Ishikawa (cell line): ENCODE measurements around the gene RANGAP1.

ENCODE experiments used
- CEBPB ChIP-seq: IDR thresholded peaks from 2 replicates; pipeline ENCODE4 v1.6.1; 2012
- CREB1 ChIP-seq: IDR thresholded peaks from 2 replicates; pipeline ENCODE4 v1.6.1; 2012; ENCODE audit warnings: low read depth
- EGR1 ChIP-seq: IDR thresholded peaks from 2 replicates; pipeline ENCODE4 v1.6.1; 2012
- EP300 ChIP-seq: IDR thresholded peaks from 2 replicates; pipeline ENCODE4 v1.6.1; 2012; ENCODE audit warnings: borderline replicate concordance
- FOXM1 ChIP-seq: IDR thresholded peaks from 2 replicates; pipeline ENCODE4 v1.6.1; 2012; ENCODE audit warnings: low read depth, borderline replicate concordance
- MAX ChIP-seq: IDR thresholded peaks from 2 replicates; pipeline ENCODE4 v1.6.1; 2012
- NFIC ChIP-seq: IDR thresholded peaks from 2 replicates; pipeline ENCODE4 v1.6.1; 2012
- RAD21 ChIP-seq: IDR thresholded peaks from 2 replicates; pipeline ENCODE4 v1.6.1; 2012; ENCODE audit warnings: low read depth
- TAF1 ChIP-seq: IDR thresholded peaks from 2 replicates; pipeline ENCODE4 v1.6.1; 2012; ENCODE audit warnings: low read depth, mild to moderate bottlenecking
- TCF12 ChIP-seq: IDR thresholded peaks from 2 replicates; pipeline ENCODE4 v1.6.1; 2012; ENCODE audit warnings: low read depth
- TEAD4 ChIP-seq: IDR thresholded peaks from 2 replicates; pipeline ENCODE4 v1.6.1; 2012
- YY1 ChIP-seq: IDR thresholded peaks from 2 replicates; pipeline ENCODE4 v1.6.1; 2012; ENCODE audit warnings: low read depth
- ZBTB7A ChIP-seq: IDR thresholded peaks from 2 replicates; pipeline ENCODE4 v1.6.1; 2012; ENCODE audit warnings: low read depth
- TF ChIP-seq, protein P1 (sequence below): IDR thresholded peaks from 2 replicates; pipeline ENCODE4 v1.6.1; 2012; ENCODE audit warnings: low read depth, mild to moderate bottlenecking
- TF ChIP-seq, protein P2 (sequence below): IDR thresholded peaks from 2 replicates; pipeline ENCODE4 v1.6.1; 2012

The RANGAP1 gene

GRCh38 chr22:41320416-41321240, 34.6 kb upstream of the RANGAP1 start:
- TF ChIP-seq EGR1 (no peak), TAF1 (no peak), EP300 (no peak), CREB1 (no peak), TCF12 (no peak), ZBTB7A (no peak), YY1 (no peak), RAD21 (no peak)
- TF ChIP-seq, protein P1, sequence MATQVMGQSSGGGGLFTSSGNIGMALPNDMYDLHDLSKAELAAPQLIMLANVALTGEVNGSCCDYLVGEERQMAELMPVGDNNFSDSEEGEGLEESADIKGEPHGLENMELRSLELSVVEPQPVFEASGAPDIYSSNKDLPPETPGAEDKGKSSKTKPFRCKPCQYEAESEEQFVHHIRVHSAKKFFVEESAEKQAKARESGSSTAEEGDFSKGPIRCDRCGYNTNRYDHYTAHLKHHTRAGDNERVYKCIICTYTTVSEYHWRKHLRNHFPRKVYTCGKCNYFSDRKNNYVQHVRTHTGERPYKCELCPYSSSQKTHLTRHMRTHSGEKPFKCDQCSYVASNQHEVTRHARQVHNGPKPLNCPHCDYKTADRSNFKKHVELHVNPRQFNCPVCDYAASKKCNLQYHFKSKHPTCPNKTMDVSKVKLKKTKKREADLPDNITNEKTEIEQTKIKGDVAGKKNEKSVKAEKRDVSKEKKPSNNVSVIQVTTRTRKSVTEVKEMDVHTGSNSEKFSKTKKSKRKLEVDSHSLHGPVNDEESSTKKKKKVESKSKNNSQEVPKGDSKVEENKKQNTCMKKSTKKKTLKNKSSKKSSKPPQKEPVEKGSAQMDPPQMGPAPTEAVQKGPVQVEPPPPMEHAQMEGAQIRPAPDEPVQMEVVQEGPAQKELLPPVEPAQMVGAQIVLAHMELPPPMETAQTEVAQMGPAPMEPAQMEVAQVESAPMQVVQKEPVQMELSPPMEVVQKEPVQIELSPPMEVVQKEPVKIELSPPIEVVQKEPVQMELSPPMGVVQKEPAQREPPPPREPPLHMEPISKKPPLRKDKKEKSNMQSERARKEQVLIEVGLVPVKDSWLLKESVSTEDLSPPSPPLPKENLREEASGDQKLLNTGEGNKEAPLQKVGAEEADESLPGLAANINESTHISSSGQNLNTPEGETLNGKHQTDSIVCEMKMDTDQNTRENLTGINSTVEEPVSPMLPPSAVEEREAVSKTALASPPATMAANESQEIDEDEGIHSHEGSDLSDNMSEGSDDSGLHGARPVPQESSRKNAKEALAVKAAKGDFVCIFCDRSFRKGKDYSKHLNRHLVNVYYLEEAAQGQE, result no peak
- TF ChIP-seq, protein P2, sequence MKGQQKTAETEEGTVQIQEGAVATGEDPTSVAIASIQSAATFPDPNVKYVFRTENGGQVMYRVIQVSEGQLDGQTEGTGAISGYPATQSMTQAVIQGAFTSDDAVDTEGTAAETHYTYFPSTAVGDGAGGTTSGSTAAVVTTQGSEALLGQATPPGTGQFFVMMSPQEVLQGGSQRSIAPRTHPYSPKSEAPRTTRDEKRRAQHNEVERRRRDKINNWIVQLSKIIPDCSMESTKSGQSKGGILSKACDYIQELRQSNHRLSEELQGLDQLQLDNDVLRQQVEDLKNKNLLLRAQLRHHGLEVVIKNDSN, result no peak

- TF ChIP-seq YY1, result no peak
- no peak for TF ChIP-seq TAF1
- no peak for TF ChIP-seq NFIC
Measured at GRCh38 chr22:41315586-41315985, 29.6 kb upstream of the RANGAP1 start.

- TF ChIP-seq FOXM1 (no peak), EGR1 (no peak), NFIC (no peak), EP300 (no peak), RAD21 (no peak), ZBTB7A (no peak), CEBPB (no peak), TCF12 (no peak), YY1 (no peak), TAF1 (no peak), MAX (no peak), CREB1 (no peak)
- TF ChIP-seq, protein P2, result no peak
- TF ChIP-seq, protein P1, result no peak
Measured at GRCh38 chr22:41314821-41315220, 28.8 kb upstream of the RANGAP1 start.

GRCh38 chr22:41311487-41311886, 25.5 kb upstream of the RANGAP1 start:
- TF ChIP-seq NFIC (no peak), RAD21 (no peak), FOXM1 (no peak), EGR1 (no peak), CREB1 (no peak), TEAD4 (no peak), EP300 (no peak), TAF1 (no peak)
- TF ChIP-seq, protein P2, result no peak
- TF ChIP-seq, protein P1, result no peak

GRCh38 chr22:41310336-41310735, 24.3 kb upstream of the RANGAP1 start:
- TF ChIP-seq ZBTB7A, result no peak
- TF ChIP-seq NFIC, result no peak
- TF ChIP-seq TCF12, result no peak
- no peak for TF ChIP-seq RAD21
- no peak for TF ChIP-seq TAF1
- TF ChIP-seq, protein P2, result no peak
- no peak for TF ChIP-seq EP300
- no peak for TF ChIP-seq TEAD4
